K562 (cell line): ENCODE measurements around the gene TSPAN16. TPM values are rescaled to one million over a fixed set of nuclear protein-coding genes. Genes with fewer than 3 reads are reported as not detected.

Experiments
- EP300 ChIP-seq: IDR thresholded peaks from 2 replicates; pipeline ENCODE4 v1.6.1; 2012; ENCODE audit warnings: low read length, improper control_type of control experiment
- ETV5 ChIP-seq: sonication (generic); formaldehyde crosslinking; IDR thresholded peaks from 2 replicates; pipeline ENCODE4 v1.4.0; 2020; ENCODE audit warnings: low read depth, mild to moderate bottlenecking, missing genetic modification reagents
- JUND ChIP-seq, 2 experiments: IDR thresholded peaks; 2 replicates in 1 of 2; 3 replicates in 1 of 2; pipeline ENCODE4 v1.6.1; 2011; ENCODE audit warnings: borderline replicate concordance in 2 of 2, low read depth in 2 of 2, low read length in 2 of 2, improper control_type of control experiment in 1 of 2, missing biosample characterization in 1 of 2, missing genetic modification characterization in 1 of 2, missing genetic modification reagents in 1 of 2
- KHSRP ChIP-seq: fragments of 450-650 bp; IDR thresholded peaks from 2 replicates; pipeline ENCODE4 v1.6.1; 2017
- MYBL2 ChIP-seq, 2 experiments: fragments of 450-650 bp in 1 of 2; sonication (generic) in 1 of 2; formaldehyde crosslinking in 1 of 2; IDR thresholded peaks; 2 replicates each; pipeline versions ENCODE4 v1.6.1 to v1.8.1; 2017 to 2022; ENCODE audit warnings: borderline replicate concordance in 1 of 2, inconsistent platforms in 1 of 2, low read depth in 1 of 2, mild to moderate bottlenecking in 1 of 2, missing genetic modification reagents in 1 of 2, moderate library complexity in 1 of 2
- NBN ChIP-seq: fragments of 450-650 bp; IDR thresholded peaks from 2 replicates; pipeline ENCODE4 v1.6.1; 2016; ENCODE audit warnings: low read depth, mild to moderate bottlenecking
- NELFE ChIP-seq: IDR thresholded peaks from 2 replicates; pipeline ENCODE4 v1.6.1; 2011; ENCODE audit warnings: mild to moderate bottlenecking; ENCODE audit not compliant: insufficient read depth, insufficient read length
- NR2C1 ChIP-seq, 2 experiments: fragments of 450-650 bp; IDR thresholded peaks; 2 replicates each; pipeline ENCODE4 v1.6.1; 2017; ENCODE audit warnings: mild to moderate bottlenecking in 2 of 2, antibody characterized with exemption in 1 of 2, inconsistent platforms in 1 of 2, missing compliant biosample characterization in 1 of 2, missing genetic modification characterization in 1 of 2
- POLR2H ChIP-seq: IDR thresholded peaks from 2 replicates; pipeline ENCODE4 v1.6.1; 2016; ENCODE audit warnings: missing genetic modification characterization, low read depth, mild to moderate bottlenecking, control low read depth, missing compliant biosample characterization, moderate library complexity
- SMARCC2 ChIP-seq: fragments of 450-650 bp; IDR thresholded peaks from 2 replicates; pipeline ENCODE4 v1.6.1; 2017; ENCODE audit warnings: antibody characterized with exemption, moderate library complexity, mild to moderate bottlenecking, low read depth
- SRSF1 ChIP-seq: fragments of 200-400 bp; formaldehyde crosslinking; IDR thresholded peaks from 2 replicates; pipeline ENCODE4 v1.6.1; 2017; ENCODE audit warnings: mild to moderate bottlenecking, low read depth, low read length, moderate library complexity
- TRIM24 ChIP-seq, 2 experiments: fragments of 450-650 bp; IDR thresholded peaks; 2 replicates each; pipeline ENCODE4 v1.6.1; 2016
- TRIM28 ChIP-seq: fragments of 450-650 bp; IDR thresholded peaks from 2 replicates; pipeline ENCODE4 v1.6.1; 2017
- polyA plus RNA-seq, 8 experiments: library from polyadenylated mRNA; depleted of rRNA in 4 of 8; stranded (reverse) in 5 of 8; unstranded in 3 of 8; fragments of >200 nt; fragmentation: Nextera tagmentation in 2 of 8; fragmentation: Illumina TruSeq in 1 of 8; extraction: Ambion mirVana in 2 of 8; extraction: Trizol in 1 of 8; gene quantifications; 2 replicates each; pipeline versions ENCODE4 v1.2.1 to v1.2.3, GENCODE V29; 2011 to 2014; ENCODE audit warnings: inconsistent platforms in 1 of 8, missing spikeins in 1 of 8
- total RNA-seq, 7 experiments: library from RNA; depleted of rRNA in 6 of 7; stranded (reverse); fragments of >200 nt in 6 of 7; fragmentation: Illumina TruSeq in 2 of 7; extraction: Trizol in 2 of 7; gene quantifications; 2 replicates each; pipeline versions ENCODE4 v1.2.1 to v1.2.3, GENCODE V29; 2011 to 2021; ENCODE audit warnings: low replicate concordance in 1 of 7
- TF ChIP-seq, protein P1 (sequence below): fragments of 450-650 bp; formaldehyde crosslinking; IDR thresholded peaks from 2 replicates; pipeline ENCODE4 v1.4.0; 2020; ENCODE audit warnings: mild to moderate bottlenecking
- TF ChIP-seq, protein P2 (sequence below): sonication (generic); formaldehyde crosslinking; IDR thresholded peaks from 2 replicates; pipeline ENCODE4 v1.8.0; 2022; ENCODE audit warnings: mild to moderate bottlenecking, missing genetic modification reagents
- TF ChIP-seq, protein P3 (sequence below): fragments of 450-650 bp; IDR thresholded peaks from 2 replicates; pipeline ENCODE4 v1.6.1; 2016; ENCODE audit warnings: missing biosample characterization, missing genetic modification characterization

Gene TSPAN16
- total and polyA plus RNA-seq, 9 of the 15 experiments (the other 6 are each of a cell fraction or from before 2014, with no cell fraction given) = not detected

DNA sequence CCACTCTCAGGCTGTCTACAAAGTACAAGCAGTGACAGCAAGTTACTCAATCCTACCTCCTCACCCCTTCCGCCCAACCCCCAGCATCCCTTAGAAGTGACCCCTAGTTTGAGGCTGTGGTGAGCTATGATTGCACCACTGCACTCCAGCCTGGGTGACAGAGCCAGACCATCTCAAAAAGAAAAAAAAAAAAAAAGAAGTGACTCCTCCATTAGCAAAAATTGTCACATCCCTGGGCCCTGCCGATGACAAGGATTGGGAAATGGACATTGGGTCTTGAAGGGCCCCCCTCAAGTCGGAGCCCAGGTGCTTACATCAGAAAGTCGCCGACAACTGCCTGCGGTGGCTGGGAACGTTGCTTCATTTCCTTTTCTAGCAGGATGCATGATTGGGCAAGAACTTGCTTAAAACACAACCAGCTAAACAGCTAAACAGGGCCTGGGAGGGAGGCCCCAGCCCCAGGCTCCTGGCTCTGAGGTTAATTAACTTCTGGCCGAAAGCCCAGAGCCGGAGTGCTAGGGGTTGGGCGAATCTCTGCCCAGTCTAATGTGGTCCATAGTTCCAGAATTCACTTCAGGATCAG lies 28.2 kb downstream of the TSPAN16 start (continued):
- TF ChIP-seq SMARCC2 = peak; percentile 55; the same call in 1 of the 2 replicates
- TF ChIP-seq NBN = no peak
- TF ChIP-seq TRIM24 (IDR thresholded peaks at IDR 0.05) = 0 out of 4 replicates have a peak, but pooled peaks of 1 of the 2 experiments have one; percentile 33
- TF ChIP-seq POLR2H (tag) = no peak
- TF ChIP-seq, protein P1, sequence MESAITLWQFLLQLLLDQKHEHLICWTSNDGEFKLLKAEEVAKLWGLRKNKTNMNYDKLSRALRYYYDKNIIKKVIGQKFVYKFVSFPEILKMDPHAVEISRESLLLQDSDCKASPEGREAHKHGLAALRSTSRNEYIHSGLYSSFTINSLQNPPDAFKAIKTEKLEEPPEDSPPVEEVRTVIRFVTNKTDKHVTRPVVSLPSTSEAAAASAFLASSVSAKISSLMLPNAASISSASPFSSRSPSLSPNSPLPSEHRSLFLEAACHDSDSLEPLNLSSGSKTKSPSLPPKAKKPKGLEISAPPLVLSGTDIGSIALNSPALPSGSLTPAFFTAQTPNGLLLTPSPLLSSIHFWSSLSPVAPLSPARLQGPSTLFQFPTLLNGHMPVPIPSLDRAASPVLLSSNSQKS (CRISPR knock-in tag) = no peak
- TF ChIP-seq TRIM28 = no peak
- TF ChIP-seq EP300 = peak; percentile 59
- TF ChIP-seq ETV5 (CRISPR knock-in tag) = no peak
- TF ChIP-seq SRSF1 = no peak
- no peak for TF ChIP-seq NELFE
- no peak for TF ChIP-seq KHSRP
- no peak for TF ChIP-seq NR2C1 (IDR thresholded peaks at IDR 0.05)
- 0 out of 2 replicates have a peak, but pooled peaks have one; percentile 21 for TF ChIP-seq NR2C1 (tag; IDR thresholded peaks at IDR 0.05)
- no peak for TF ChIP-seq MYBL2 (IDR thresholded peaks at IDR 0.05; ENCODE audit: low read depth)
- no peak for TF ChIP-seq MYBL2 (CRISPR knock-in tag; IDR thresholded peaks at IDR 0.05; ENCODE audit: borderline replicate concordance)
- TF ChIP-seq, protein P2, sequence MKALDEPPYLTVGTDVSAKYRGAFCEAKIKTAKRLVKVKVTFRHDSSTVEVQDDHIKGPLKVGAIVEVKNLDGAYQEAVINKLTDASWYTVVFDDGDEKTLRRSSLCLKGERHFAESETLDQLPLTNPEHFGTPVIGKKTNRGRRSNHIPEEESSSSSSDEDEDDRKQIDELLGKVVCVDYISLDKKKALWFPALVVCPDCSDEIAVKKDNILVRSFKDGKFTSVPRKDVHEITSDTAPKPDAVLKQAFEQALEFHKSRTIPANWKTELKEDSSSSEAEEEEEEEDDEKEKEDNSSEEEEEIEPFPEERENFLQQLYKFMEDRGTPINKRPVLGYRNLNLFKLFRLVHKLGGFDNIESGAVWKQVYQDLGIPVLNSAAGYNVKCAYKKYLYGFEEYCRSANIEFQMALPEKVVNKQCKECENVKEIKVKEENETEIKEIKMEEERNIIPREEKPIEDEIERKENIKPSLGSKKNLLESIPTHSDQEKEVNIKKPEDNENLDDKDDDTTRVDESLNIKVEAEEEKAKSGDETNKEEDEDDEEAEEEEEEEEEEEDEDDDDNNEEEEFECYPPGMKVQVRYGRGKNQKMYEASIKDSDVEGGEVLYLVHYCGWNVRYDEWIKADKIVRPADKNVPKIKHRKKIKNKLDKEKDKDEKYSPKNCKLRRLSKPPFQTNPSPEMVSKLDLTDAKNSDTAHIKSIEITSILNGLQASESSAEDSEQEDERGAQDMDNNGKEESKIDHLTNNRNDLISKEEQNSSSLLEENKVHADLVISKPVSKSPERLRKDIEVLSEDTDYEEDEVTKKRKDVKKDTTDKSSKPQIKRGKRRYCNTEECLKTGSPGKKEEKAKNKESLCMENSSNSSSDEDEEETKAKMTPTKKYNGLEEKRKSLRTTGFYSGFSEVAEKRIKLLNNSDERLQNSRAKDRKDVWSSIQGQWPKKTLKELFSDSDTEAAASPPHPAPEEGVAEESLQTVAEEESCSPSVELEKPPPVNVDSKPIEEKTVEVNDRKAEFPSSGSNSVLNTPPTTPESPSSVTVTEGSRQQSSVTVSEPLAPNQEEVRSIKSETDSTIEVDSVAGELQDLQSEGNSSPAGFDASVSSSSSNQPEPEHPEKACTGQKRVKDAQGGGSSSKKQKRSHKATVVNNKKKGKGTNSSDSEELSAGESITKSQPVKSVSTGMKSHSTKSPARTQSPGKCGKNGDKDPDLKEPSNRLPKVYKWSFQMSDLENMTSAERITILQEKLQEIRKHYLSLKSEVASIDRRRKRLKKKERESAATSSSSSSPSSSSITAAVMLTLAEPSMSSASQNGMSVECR = no peak
- TF ChIP-seq JUND (IDR thresholded peaks at IDR 0.05; ENCODE audit: borderline replicate concordance, low read depth, low read length) = no peak
- no peak for TF ChIP-seq JUND (tag; IDR thresholded peaks at IDR 0.05; ENCODE audit: borderline replicate concordance, low read depth, low read length)
- TF ChIP-seq, protein P3, sequence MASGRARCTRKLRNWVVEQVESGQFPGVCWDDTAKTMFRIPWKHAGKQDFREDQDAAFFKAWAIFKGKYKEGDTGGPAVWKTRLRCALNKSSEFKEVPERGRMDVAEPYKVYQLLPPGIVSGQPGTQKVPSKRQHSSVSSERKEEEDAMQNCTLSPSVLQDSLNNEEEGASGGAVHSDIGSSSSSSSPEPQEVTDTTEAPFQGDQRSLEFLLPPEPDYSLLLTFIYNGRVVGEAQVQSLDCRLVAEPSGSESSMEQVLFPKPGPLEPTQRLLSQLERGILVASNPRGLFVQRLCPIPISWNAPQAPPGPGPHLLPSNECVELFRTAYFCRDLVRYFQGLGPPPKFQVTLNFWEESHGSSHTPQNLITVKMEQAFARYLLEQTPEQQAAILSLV (tag) = peak; percentile 78
